Gastroesophageal sphincter (tissue), 3 donors: Measurements from ENCODE around the gene TMEM131.

Experiments
- CTCF ChIP-seq, 4 experiments: fragments of 200-600 bp in 2 of 4; fragments of 450-650 bp in 2 of 4; sonication (generic) in 1 of 4; IDR thresholded peaks; one replicate each; pipeline ENCODE4 v1.5.1; 2017 to 2019; ENCODE audit warnings: antibody characterized with exemption in 4 of 4, mild to moderate bottlenecking in 2 of 4, moderate library complexity in 2 of 4
- POLR2A ChIP-seq, 2 donors: fragments of 450-650 bp; IDR thresholded peaks; one replicate each; pipeline ENCODE4 v1.6.1; 2017; ENCODE audit warnings: antibody characterized with exemption in 2 of 2, mild to moderate bottlenecking in 2 of 2, moderate library complexity in 1 of 2

DNA sequence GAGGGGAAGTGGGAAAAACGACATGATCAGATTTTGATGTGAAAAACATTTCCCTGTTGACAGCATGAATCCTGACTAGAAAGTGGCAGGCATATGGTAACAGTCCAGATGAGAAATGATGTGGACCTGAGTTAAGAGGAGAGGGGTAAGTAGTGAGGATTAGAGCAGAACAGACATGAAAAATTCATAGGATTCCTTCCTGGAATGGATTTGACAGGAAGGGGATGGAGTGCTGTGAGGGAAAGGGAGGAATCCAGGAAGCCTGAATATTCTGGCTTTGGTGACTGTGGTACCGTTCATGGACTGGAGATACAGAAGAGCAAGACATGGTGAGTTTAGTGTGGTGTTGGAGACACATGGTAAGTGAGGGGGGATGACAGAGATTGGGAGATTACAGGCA is 115.4 kb downstream of the TMEM131 start:
- no peak for TF ChIP-seq CTCF (IDR thresholded peaks at IDR 0.05)
- no peak for TF ChIP-seq POLR2A (IDR thresholded peaks at IDR 0.05)
